CD14-positive monocyte (primary cell): Measurements from ENCODE around the gene OR11H6. TPM values are rescaled to one million over a fixed set of nuclear protein-coding genes. Genes with fewer than 3 reads are reported as not detected.
A peak's percentile ranks its signal among the peaks of the same experiment; 100 is the strongest.
"Not testable (repeated sequence)": the region's sequence is repeated elsewhere in the genome, so short reads cannot be mapped to it uniquely, and the experiment has no call there.

Experiments used
- DNase-seq, 3 donors: peaks; one replicate each; pipeline ENCODE4 v3.0.0-alpha.2; 2011 to 2022
- H2AFZ ChIP-seq: 2 replicates; pipeline ENCODE4 v1.6.0; 2012; ENCODE audit warnings: mild to moderate bottlenecking, low read depth, low read length, inconsistent platforms; ENCODE audit not compliant: insufficient read depth, poor library complexity, severe bottlenecking
- H3K27ac ChIP-seq, 2 donors: 1 replicate in 1 of 2; 2 replicates in 1 of 2; pipeline ENCODE4 v1.5.1; 2012 to 2013; ENCODE audit warnings: low read length in 2 of 2, control low read depth in 1 of 2, inconsistent platforms in 1 of 2, low read depth in 1 of 2, mild to moderate bottlenecking in 1 of 2
- H3K27me3 ChIP-seq, 2 donors: one replicate each; pipeline versions ENCODE4 v1.6.0 to v1.6.1; 2011 to 2013; ENCODE audit warnings: low read length in 2 of 2; ENCODE audit not compliant: control insufficient read depth in 2 of 2, insufficient read depth in 2 of 2
- H3K36me3 ChIP-seq, 2 donors: replicated peaks in 1 of 2; 1 replicate in 1 of 2; 2 replicates in 1 of 2; pipeline versions ENCODE4 v1.5.1 to v1.6.1; 2012 to 2013; ENCODE audit warnings: low read length in 2 of 2, control low read depth in 1 of 2, inconsistent platforms in 1 of 2, mild to moderate bottlenecking in 1 of 2; ENCODE audit not compliant: insufficient read depth in 2 of 2, control insufficient read depth in 1 of 2
- H3K4me1 ChIP-seq, 2 donors: 1 replicate in 1 of 2; 2 replicates in 1 of 2; pipeline versions ENCODE4 v1.5.1 to v1.6.1; 2012 to 2013; ENCODE audit warnings: low read length in 2 of 2, control low read depth in 1 of 2, inconsistent platforms in 1 of 2, mild to moderate bottlenecking in 1 of 2, moderate library complexity in 1 of 2; ENCODE audit not compliant: insufficient read depth in 2 of 2, control insufficient read depth in 1 of 2
- H3K4me2 ChIP-seq: replicated peaks from 2 replicates; pipeline ENCODE3; 2012; ENCODE audit warnings: low read length, moderate library complexity, mild to moderate bottlenecking; ENCODE audit not compliant: poor library complexity, severe bottlenecking; ENCODE audit errors: extremely low read depth
- H3K4me3 ChIP-seq, 3 experiments: fragments of 200-600 bp in 1 of 3; sonication (generic) in 1 of 3; replicated peaks in 1 of 3; 1 replicate in 2 of 3; 2 replicates in 1 of 3; pipeline ENCODE4 v1.5.1; 2011 to 2013; ENCODE audit warnings: low read length in 3 of 3, mild to moderate bottlenecking in 3 of 3, control low read depth in 2 of 3, low read depth in 2 of 3, inconsistent platforms in 1 of 3, moderate library complexity in 1 of 3
- H3K79me2 ChIP-seq: 2 replicates; pipeline ENCODE4 v1.6.0; 2012; ENCODE audit warnings: mild to moderate bottlenecking, control low read depth, inconsistent platforms, low read length, moderate library complexity; ENCODE audit not compliant: insufficient read depth
- H3K9ac ChIP-seq: 2 replicates; pipeline ENCODE4 v1.6.0; 2017; ENCODE audit warnings: low read length, mild to moderate bottlenecking; ENCODE audit not compliant: insufficient read depth, poor library complexity, severe bottlenecking
- H3K9me3 ChIP-seq, 2 donors: replicated peaks in 1 of 2; 1 replicate in 1 of 2; 2 replicates in 1 of 2; pipeline versions ENCODE4 v1.5.1 to v1.6.1; 2012 to 2013; ENCODE audit warnings: low read length in 2 of 2, control low read depth in 1 of 2; ENCODE audit not compliant: control insufficient read depth in 1 of 2, insufficient read depth in 1 of 2
- H4K20me1 ChIP-seq: 2 replicates; pipeline ENCODE4 v1.6.0; 2012; ENCODE audit warnings: mild to moderate bottlenecking, low read length, control low read depth, moderate library complexity; ENCODE audit not compliant: insufficient read depth
- H3K27ac Mint-ChIP-seq, 7 donors: one replicate each; pipeline ENCODE4 v1.8.0; 2020; ENCODE audit warnings: mild to moderate bottlenecking in 7 of 7, mixed read lengths in 7 of 7, moderate library complexity in 6 of 7, inconsistent platforms in 2 of 7
- H3K27me3 Mint-ChIP-seq, 3 donors: one replicate each; pipeline ENCODE4 v1.8.0; 2021 to 2022; ENCODE audit warnings: low read depth in 3 of 3, mild to moderate bottlenecking in 3 of 3, mixed read lengths in 3 of 3, moderate library complexity in 3 of 3, inconsistent platforms in 1 of 3
- H3K36me3 Mint-ChIP-seq, 2 donors: one replicate each; pipeline ENCODE4 v1.8.0; 2020; ENCODE audit warnings: mixed read lengths in 2 of 2, inconsistent platforms in 1 of 2, mild to moderate bottlenecking in 1 of 2
- H3K4me1 Mint-ChIP-seq: one replicate; pipeline ENCODE4 v1.8.0; 2020; ENCODE audit warnings: mild to moderate bottlenecking, mixed read lengths
- H3K4me3 Mint-ChIP-seq, 2 donors: one replicate each; pipeline ENCODE4 v1.8.0; 2020; ENCODE audit warnings: mild to moderate bottlenecking in 2 of 2, mixed read lengths in 2 of 2, moderate library complexity in 1 of 2
- H3K9me3 Mint-ChIP-seq, 7 donors: one replicate each; pipeline ENCODE4 v1.8.0; 2020 to 2022; ENCODE audit warnings: mixed read lengths in 7 of 7, mild to moderate bottlenecking in 6 of 7, moderate library complexity in 6 of 7, inconsistent platforms in 2 of 7
- CTCF ChIP-seq: fragments of 200-600 bp; IDR thresholded peaks from one replicate; pipeline ENCODE4 v1.8.0; 2022; ENCODE audit warnings: antibody characterized with exemption, mild to moderate bottlenecking
- WGBS: methylation state at CpG from one replicate; pipeline ENCODE4 v1.1.5; 2013; ENCODE audit warnings: missing lambda C conversion rate; ENCODE audit not compliant: insufficient coverage; 5-methylcytosine and 5-hydroxymethylcytosine counted together
- intact Hi-C, 2 donors: fragments of 100-400 bp; cut with micrococcal nuclease; formaldehyde crosslinking; loops; one replicate each; pipeline versions ENCODE4 v1.15.0 to v1.15.1; 2023
- polyA minus RNA-seq: library from RNA; depleted of rRNA, polyadenylated mRNA; stranded (reverse); fragments of >200 nt; gene quantifications from 2 replicates; pipeline ENCODE4 v1.2.3, GENCODE V29; 2012
- polyA plus RNA-seq, 3 donors: library from polyadenylated mRNA; depleted of rRNA in 1 of 3; unstranded in 2 of 3; stranded (reverse) in 1 of 3; fragments of 300-500 nt in 2 of 3; fragments of >200 nt in 1 of 3; fragmentation: Illumina TruSeq in 2 of 3; gene quantifications; 1 replicate in 2 of 3; 2 replicates in 1 of 3; pipeline ENCODE4 v1.2.3, GENCODE V29; 2012 to 2021
- total RNA-seq, 12 experiments: library from RNA in 1 of 12; stranded (reverse) in 1 of 12; fragments of 120-200 nt in 1 of 12; gene quantifications; one replicate each; pipeline ENCODE4 v1.2.4 and lab custom pipeline; 2013 to 2026; ENCODE audit warnings: mixed read lengths in 6 of 12, inconsistent platforms in 1 of 12

OR11H6 gene, protein sequence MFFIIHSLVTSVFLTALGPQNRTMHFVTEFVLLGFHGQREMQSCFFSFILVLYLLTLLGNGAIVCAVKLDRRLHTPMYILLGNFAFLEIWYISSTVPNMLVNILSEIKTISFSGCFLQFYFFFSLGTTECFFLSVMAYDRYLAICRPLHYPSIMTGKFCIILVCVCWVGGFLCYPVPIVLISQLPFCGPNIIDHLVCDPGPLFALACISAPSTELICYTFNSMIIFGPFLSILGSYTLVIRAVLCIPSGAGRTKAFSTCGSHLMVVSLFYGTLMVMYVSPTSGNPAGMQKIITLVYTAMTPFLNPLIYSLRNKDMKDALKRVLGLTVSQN
- total RNA-seq (2013), result not detected
- not detected for polyA plus RNA-seq
- polyA minus RNA-seq, result not detected in 2 replicates
- 0 to 0.30 (median 0) reads per million in 11 experiments for total RNA-seq (lab: John Stamatoyannopoulos, UW)

DNA sequence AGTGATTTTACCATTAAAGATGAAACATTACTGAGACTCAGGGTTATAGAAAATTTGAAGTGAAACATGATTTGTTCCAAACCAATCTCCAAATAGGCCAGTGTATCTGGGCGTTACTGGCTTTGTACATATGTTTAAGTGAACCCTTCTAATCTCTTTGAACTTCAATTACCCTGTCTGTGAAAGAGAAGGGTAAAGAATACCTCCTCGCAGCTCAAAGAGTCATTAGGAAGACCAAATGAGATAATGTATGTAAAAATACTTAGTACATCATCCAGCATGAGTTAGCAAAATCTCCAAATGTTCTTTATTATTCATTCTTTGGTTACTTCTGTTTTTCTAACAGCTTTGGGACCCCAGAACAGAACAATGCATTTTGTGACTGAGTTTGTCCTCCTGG, at the start of gene OR11H6:
Gene OR11H6, plus strand, starts transcription at position 301 of the 400 bp plus-strand sequence. Its CDS starts 0 bp downstream, at position 301.
- Histone ChIP-seq H3K4me2 (no peak within 1 kb of the TSS), H3K79me2 (no peaks in the 10 kb centered on the region), H3K4me1 (no peaks in the 10 kb centered on the region), H4K20me1 (no peaks in the 10 kb centered on the region), H3K27ac (no peak within 1 kb of the TSS), H3K9me3 (no peaks in the 10 kb centered on the region), H3K27me3 (no peaks in the 10 kb centered on the region), H3K9ac (no peak within 1 kb of the TSS), H2AFZ (no peak within 1 kb of the TSS), H3K4me3 (no peak within 1 kb of the TSS), H3K36me3 (no peaks in the 10 kb centered on the region)
- TF ChIP-seq CTCF, result no peak
- Mint-ChIP-seq H3K4me1 (no peaks in the 10 kb centered on the region), H3K4me3 (no peak within 1 kb of the TSS), H3K9me3 (peaks cover 0 to 4% (median 0%) of the 10 kb centered on the region in 7 donors), H3K36me3 (no peaks in the 10 kb centered on the region), H3K27ac (peak within 1 kb of the TSS in 1 of 7 donors; percentile 7), H3K27me3 (peaks cover 1 to 2% (median 1%) of the 10 kb centered on the region in 3 donors)
- WGBS, result no CpG with 5 or more reads among the region's 2 CpGs
- no peak for DNase-seq
- intact Hi-C loops, result no loop called here

DNA sequence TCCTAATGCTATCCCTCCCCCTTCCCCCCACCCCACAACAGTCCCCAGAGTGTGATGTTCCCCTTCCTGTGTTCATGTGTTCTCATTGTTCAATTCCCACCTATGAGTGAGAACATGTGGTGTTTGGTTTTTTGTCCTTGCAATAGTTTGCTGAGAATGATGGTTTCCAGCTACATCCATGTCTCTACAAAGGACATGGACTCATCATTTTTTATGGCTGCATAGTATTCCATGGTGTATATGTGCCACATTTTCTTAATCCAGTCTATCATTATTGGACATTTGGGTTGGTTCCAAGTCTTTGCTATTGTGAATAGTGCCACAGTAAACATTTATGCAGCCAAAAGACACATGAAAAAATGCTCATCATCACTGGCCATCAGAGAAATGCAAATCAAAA, 49.3 kb upstream of the OR11H6 start:
- H3K4me3 Mint-ChIP-seq, H3K4me3 ChIP-seq, H3K9me3 ChIP-seq, H3K36me3 ChIP-seq, H3K27ac ChIP-seq, DNase-seq, H3K9ac ChIP-seq, intact Hi-C loops, H3K79me2 ChIP-seq, H2AFZ ChIP-seq, H4K20me1 ChIP-seq, H3K27ac Mint-ChIP-seq, H3K4me1 ChIP-seq, H3K4me1 Mint-ChIP-seq, H3K27me3 ChIP-seq, H3K27me3 Mint-ChIP-seq, H3K4me2 ChIP-seq, H3K36me3 Mint-ChIP-seq: not testable (repeated sequence)
- H3K9me3 Mint-ChIP-seq, result peaks cover 3 to 14% (median 5%) of the 10 kb centered on the region in 7 donors
